Measurements from ENCODE around the gene ETV3L. TPM values are rescaled to one million over a fixed set of nuclear protein-coding genes. Genes with fewer than 3 reads are reported as not detected.

ETV3L gene
- total RNA-seq, 1 experiment from 2014 or later, result not detected

- Mint-ChIP-seq H3K36me3 (ENCODE audit: insufficient read depth, unreplicated experiment) (peaks cover 4% of the 10 kb centered on the region), H3K27me3 (ENCODE audit: insufficient read depth, unreplicated experiment) (peaks cover 21% of the 10 kb centered on the region), H3K4me1 (ENCODE audit: insufficient read depth, unreplicated experiment) (no peaks in the 10 kb centered on the region), H3K4me3 (ENCODE audit: unreplicated experiment) (no peak overlapping the region), H3K9me3 (ENCODE audit: unreplicated experiment) (no peaks in the 10 kb centered on the region), H3K27ac (ENCODE audit: low read depth, unreplicated experiment) (no peak overlapping the region)
- POLR2A ChIA-PET, result no interaction called here
- no TSS peak for BruUV-seq (replicated peaks)
- CTCF ChIA-PET, result interaction anchor here (1.0 to 6.4 kb wide), 3 partner anchors 19 to 39 kb away, joined by 6 to 35 read pairs (median 32); no protein-coding TSS in a partner anchor
- no peak for TF ChIP-seq CTCF (IDR thresholded peaks at IDR 0.05; ENCODE audit: unreplicated experiment)
- DNase-seq (ENCODE audit: unreplicated experiment), result no peak
- intact Hi-C loops (cut with micrococcal nuclease), result no loop called here
These were observed 17.1 kb upstream of the ETV3L start for GRCh38 chr1:157116737-157117103.

- no peak for DNase-seq (ENCODE audit: unreplicated experiment)
- H3K36me3 Mint-ChIP-seq (ENCODE audit: insufficient read depth, unreplicated experiment), result no peaks in the 10 kb centered on the region
- H3K4me3 Mint-ChIP-seq (ENCODE audit: unreplicated experiment), result no peak overlapping the region
- H3K9me3 Mint-ChIP-seq (ENCODE audit: unreplicated experiment), result no peaks in the 10 kb centered on the region
- BruUV-seq (replicated peaks), result no TSS peak
- H3K27me3 Mint-ChIP-seq (ENCODE audit: insufficient read depth, unreplicated experiment), result peaks cover 28% of the 10 kb centered on the region
- no peaks in the 10 kb centered on the region for H3K4me1 Mint-ChIP-seq (ENCODE audit: insufficient read depth, unreplicated experiment)
- CTCF ChIA-PET, result interaction anchor here (4.3 to 6.4 kb wide), 2 partner anchors 26 to 40 kb away, joined by 32 to 35 read pairs; no protein-coding TSS in a partner anchor
- no peak overlapping the region for H3K27ac Mint-ChIP-seq (ENCODE audit: low read depth, unreplicated experiment)
- TF ChIP-seq CTCF (IDR thresholded peaks at IDR 0.05; ENCODE audit: unreplicated experiment), result no peak
- intact Hi-C loops (cut with micrococcal nuclease), result no loop called here
- POLR2A ChIA-PET, result no interaction called here
These were observed 16.5 kb upstream of the ETV3L start for GRCh38 chr1:157115851-157116736.

DNA sequence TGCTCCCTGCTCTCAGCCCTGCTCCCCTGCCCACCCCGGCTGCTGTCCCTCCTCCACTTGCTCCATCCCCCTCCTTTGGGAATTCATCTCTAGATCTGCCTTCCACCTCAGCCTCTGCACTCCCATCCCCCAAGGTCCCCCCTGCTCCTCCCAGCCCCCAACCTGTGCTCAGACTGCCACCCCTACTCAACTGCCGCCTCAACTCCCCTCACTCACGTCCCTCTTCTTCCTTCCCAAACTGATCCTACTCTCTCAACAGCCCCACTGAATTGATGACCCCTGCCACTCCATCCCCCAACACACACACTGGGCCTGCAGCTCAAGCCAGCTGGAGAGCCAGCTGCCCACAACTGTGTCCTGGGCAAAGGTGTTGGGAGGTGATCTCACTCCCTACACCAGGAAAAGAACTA is 15.8 kb upstream of the ETV3L start:
- Mint-ChIP-seq H3K27ac (ENCODE audit: low read depth, unreplicated experiment) (no peak overlapping the region), H3K36me3 (ENCODE audit: insufficient read depth, unreplicated experiment) (no peaks in the 10 kb centered on the region), H3K4me3 (ENCODE audit: unreplicated experiment) (no peak overlapping the region), H3K27me3 (ENCODE audit: insufficient read depth, unreplicated experiment) (peaks cover 30% of the 10 kb centered on the region), H3K4me1 (ENCODE audit: insufficient read depth, unreplicated experiment) (no peaks in the 10 kb centered on the region), H3K9me3 (ENCODE audit: unreplicated experiment) (no peaks in the 10 kb centered on the region)
- no peak for DNase-seq (ENCODE audit: unreplicated experiment)
- intact Hi-C loops (cut with micrococcal nuclease), result no loop called here
- POLR2A ChIA-PET, result interaction anchor here (0.9 kb wide), 1 partner anchor 24 kb away, joined by 3 read pairs; no protein-coding TSS in a partner anchor
- TF ChIP-seq CTCF (IDR thresholded peaks at IDR 0.05; ENCODE audit: unreplicated experiment), result no peak
- CTCF ChIA-PET, result interaction anchor here (1.3 to 6.4 kb wide), 4 partner anchors 25 to 255 kb away, joined by 5 to 35 read pairs (median 20); no protein-coding TSS in a partner anchor
- no TSS peak for BruUV-seq (replicated peaks)
